WERI-Rb-1 (cell line): ENCODE data around the gene HS1BP3.

Experiments
- DNase-seq: peaks from one replicate; pipeline ENCODE4 v3.0.0-alpha.2; 2020
- H3K27ac ChIP-seq: fragments of 250-450 bp; sonication (Bioruptor Pico); 2 replicates; pipeline ENCODE4 v1.5.1; 2020; ENCODE audit warnings: mild to moderate bottlenecking, moderate library complexity
- H3K27me3 ChIP-seq: fragments of 250-450 bp; sonication (Bioruptor Pico); 2 replicates; pipeline ENCODE4 v1.5.1; 2021; ENCODE audit warnings: mild to moderate bottlenecking, low read depth, moderate library complexity; ENCODE audit not compliant: insufficient read depth, severe bottlenecking
- H3K36me3 ChIP-seq: fragments of 250-450 bp; sonication (Bioruptor Pico); 2 replicates; pipeline ENCODE4 v1.5.1; 2020; ENCODE audit warnings: mild to moderate bottlenecking, moderate library complexity
- H3K4me3 ChIP-seq: 2 replicates; pipeline ENCODE4 v1.5.1; 2011; ENCODE audit warnings: low read depth, mild to moderate bottlenecking, control low read depth, low read length
- H3K9me3 ChIP-seq: fragments of 250-450 bp; sonication (Bioruptor Pico); 2 replicates; pipeline ENCODE4 v1.5.1; 2021; ENCODE audit warnings: mild to moderate bottlenecking, moderate library complexity; ENCODE audit not compliant: severe bottlenecking
- CTCF ChIP-seq: IDR thresholded peaks from 2 replicates; pipeline ENCODE4 v1.5.1; 2011; ENCODE audit warnings: low read depth, mild to moderate bottlenecking, control low read depth, inconsistent platforms, low read length

HS1BP3 gene

GRCh38 chr2:20579866-20580265 lies 71.0 kb downstream of the HS1BP3 start:
- Histone ChIP-seq H3K27me3 (no peaks in the 10 kb centered on the region), H3K36me3 (no peaks in the 10 kb centered on the region), H3K27ac (no peak overlapping the region), H3K4me3 (no peak overlapping the region), H3K9me3 (peaks cover 15% of the 10 kb centered on the region)
- TF ChIP-seq CTCF = no peak
- no peak for DNase-seq

GRCh38 chr2:20578895-20579825 lies 71.7 kb downstream of the HS1BP3 start:
- TF ChIP-seq CTCF = no peak
- Histone ChIP-seq H3K4me3 (no peak overlapping the region), H3K27ac (no peak overlapping the region), H3K27me3 (no peaks in the 10 kb centered on the region), H3K36me3 (no peaks in the 10 kb centered on the region), H3K9me3 (peaks cover 15% of the 10 kb centered on the region)
- DNase-seq = no peak

- peaks cover 15% of the 10 kb centered on the region for H3K9me3 ChIP-seq
- no peaks in the 10 kb centered on the region for H3K36me3 ChIP-seq
- no peak overlapping the region for H3K4me3 ChIP-seq
- no peaks in the 10 kb centered on the region for H3K27me3 ChIP-seq
- no peak overlapping the region for H3K27ac ChIP-seq
- TF ChIP-seq CTCF = no peak
- no peak for DNase-seq
Measured at GRCh38 chr2:20578266-20578894, 72.5 kb downstream of the HS1BP3 start.

GRCh38 chr2:20577495-20578235 lies 73.2 kb downstream of the HS1BP3 start:
- H3K9me3 ChIP-seq = peaks cover 15% of the 10 kb centered on the region
- H3K27ac ChIP-seq = no peak overlapping the region
- no peaks in the 10 kb centered on the region for H3K36me3 ChIP-seq
- H3K27me3 ChIP-seq = no peaks in the 10 kb centered on the region
- no peak overlapping the region for H3K4me3 ChIP-seq
- no peak for DNase-seq
- TF ChIP-seq CTCF = no peak

- Histone ChIP-seq H3K9me3 (peaks cover 10% of the 10 kb centered on the region), H3K27me3 (no peaks in the 10 kb centered on the region), H3K36me3 (no peaks in the 10 kb centered on the region), H3K4me3 (no peak overlapping the region), H3K27ac (no peak overlapping the region)
- no peak for DNase-seq
- no peak for TF ChIP-seq CTCF
Measured at GRCh38 chr2:20576598-20577115, 74.2 kb downstream of the HS1BP3 start.
